Activated CD4-positive, alpha-beta T cell treated with anti-CD3 and anti-CD28 coated beads, Interleukin-2, Interleukin-4, amounts not matched to agents 100 ng/mL and 50 ng/mL, durations not matched to agents 16 hours and 8 hours (primary cell): ENCODE measurements around the gene MBOAT1.
"Not testable (repeated sequence)": the region's sequence is repeated elsewhere in the genome, so short reads cannot be mapped to it uniquely, and the experiment has no call there.

Experiments
- DNase-seq: peaks from one replicate; pipeline ENCODE4 v3.0.0-alpha.2; 2020; ENCODE audit warnings: low spot score

Gene MBOAT1

DNA sequence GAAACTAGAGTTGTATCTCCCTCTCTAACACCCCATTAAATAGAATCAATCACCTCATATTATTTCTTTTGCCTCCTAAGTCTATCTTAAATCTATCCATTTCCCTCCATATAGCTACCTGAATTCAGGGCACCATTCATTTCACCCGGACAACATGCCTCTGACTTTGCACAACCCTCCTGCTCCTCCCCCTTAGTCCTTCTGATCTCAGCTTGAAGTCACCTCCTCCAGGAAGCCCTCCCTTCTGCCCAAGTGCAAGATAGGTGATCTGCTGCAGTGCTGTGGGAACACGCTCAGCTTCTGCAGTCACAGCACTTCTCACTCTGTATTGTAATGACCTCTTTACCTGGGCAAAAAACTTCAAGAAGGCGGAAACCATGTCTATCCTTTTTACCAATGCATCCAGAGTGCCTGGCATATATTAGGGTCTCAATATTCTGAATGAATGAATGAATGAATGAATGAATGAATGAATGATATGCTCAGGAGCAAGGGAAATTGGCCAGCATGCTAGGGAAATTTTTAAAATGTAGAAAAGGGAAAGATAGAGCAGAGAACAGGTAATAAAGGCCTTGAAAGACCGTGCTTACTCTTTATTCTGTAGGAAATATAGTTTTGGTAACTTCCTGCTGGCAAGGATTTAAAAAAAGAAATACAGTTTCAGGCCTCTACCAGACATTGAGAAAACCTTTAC, 41.7 kb downstream of the MBOAT1 start:
- DNase-seq: no peak

DNA sequence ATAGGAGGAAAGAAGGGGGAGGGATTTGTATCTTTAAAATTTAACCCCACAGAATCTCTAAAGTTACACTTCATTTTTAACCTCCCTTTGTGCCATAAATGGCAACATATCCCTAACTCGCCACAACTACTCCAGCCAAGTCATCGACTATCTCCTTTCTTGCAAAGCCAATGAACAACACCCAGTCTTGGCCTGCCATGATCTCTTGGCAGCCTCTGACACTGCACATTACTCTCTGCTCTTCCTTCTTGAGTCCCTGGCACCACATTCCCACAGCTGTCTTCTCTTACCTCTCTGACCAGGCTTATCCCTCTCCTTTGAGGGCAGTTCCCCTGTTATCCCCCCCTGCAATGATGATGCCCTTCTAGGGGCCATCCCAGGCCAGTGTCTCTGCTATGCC, 42.5 kb downstream of the MBOAT1 start:
- DNase-seq: no peak

DNA sequence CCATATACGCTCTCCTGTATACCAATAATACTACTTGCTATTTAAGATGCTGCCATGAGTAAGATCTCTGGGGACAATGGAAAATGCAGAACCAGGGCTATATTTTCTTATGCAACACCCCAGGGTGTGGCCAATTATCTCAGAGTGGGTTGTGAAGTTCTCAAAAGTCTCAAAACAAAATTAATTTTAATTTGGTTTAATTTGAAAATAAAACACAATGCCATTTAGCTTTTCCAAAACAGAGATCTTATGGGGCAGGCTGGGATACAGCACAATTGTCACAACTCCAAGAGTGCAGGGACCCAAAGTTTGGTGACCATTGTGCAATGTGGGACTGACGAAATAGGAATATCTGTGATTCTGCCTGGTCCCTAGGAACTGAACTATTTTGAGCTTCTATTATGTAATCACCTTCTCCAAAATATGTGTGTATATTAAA, 43.1 kb downstream of the MBOAT1 start:
- no peak for DNase-seq

DNA sequence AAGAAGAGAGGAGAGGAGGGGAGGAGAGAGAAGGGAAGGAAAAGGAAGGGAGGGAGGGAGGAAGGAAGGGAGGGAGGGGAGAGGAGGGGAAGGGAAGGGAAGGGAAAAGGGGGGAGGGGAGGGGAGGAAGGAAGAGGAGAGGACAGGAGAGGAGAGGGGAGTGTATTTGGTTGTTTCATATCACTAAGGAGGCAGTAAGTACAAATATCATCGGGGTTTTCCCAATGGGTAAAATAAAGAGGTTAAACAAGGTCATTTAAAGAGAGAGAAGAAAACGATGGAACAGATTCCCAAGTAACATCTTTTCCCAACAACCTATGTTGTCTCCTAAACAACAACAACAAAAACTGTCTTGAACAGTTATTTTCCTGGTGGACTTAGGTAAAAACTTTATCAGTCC, 43.6 kb downstream of the MBOAT1 start:
- no peak for DNase-seq

DNA sequence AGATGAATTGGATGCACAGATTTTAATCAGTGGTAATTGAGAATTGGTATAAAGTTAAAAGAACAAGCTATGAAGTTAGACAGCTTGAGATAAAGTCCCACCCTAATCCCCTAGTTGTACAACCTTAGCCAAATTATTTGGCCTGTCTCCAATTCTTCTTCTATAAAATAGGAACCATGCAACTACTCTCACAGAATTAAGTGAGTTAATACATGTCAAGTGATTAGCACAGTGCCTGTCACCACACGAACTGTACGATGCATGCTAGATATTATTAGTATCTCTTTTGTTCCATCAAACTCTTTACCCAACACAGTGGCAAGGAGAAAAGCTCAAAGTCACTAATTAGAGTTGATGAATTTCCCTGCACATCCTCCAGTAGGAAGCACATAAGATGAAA, 44.7 kb downstream of the MBOAT1 start:
- DNase-seq: no peak

DNA sequence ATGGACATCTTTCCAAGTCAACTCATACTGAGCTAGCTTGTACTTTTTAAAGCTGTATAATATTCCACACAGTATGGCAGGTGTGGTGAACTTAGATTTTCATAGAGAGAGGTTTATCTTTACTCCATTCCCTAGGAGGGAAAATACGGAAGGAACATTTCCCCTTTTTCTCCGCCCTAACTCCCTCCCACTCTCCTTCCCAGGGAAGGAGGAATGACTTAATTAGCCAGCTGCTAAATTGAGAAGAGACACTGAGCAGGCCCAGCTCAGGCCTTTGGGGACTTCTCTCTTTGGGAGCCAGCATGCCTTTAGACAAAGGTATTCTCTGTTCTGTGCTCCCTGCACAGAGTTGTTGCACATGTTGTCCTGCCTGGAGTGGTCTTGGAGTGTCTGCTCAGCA, 46.1 kb downstream of the MBOAT1 start:
- no peak for DNase-seq

DNA sequence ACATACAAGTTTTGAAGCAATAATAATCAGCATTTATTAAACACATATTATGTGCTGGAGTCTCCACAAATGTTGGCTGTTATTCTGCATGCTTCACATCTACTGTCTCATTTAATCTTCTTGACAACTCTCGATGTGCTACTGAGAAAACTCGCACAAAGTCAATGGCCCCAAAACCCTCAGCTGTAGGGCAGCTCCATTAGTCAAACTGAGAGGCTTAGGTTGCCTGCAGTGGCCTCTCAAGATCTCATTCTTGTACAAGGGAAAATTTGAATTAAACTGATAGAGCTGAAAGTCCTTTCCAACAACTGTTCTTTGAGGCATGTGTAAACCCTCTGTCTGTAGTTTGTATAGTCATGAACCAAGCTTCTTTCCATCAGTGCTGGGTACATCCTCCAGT, 49.8 kb downstream of the MBOAT1 start:
- no peak for DNase-seq

DNA sequence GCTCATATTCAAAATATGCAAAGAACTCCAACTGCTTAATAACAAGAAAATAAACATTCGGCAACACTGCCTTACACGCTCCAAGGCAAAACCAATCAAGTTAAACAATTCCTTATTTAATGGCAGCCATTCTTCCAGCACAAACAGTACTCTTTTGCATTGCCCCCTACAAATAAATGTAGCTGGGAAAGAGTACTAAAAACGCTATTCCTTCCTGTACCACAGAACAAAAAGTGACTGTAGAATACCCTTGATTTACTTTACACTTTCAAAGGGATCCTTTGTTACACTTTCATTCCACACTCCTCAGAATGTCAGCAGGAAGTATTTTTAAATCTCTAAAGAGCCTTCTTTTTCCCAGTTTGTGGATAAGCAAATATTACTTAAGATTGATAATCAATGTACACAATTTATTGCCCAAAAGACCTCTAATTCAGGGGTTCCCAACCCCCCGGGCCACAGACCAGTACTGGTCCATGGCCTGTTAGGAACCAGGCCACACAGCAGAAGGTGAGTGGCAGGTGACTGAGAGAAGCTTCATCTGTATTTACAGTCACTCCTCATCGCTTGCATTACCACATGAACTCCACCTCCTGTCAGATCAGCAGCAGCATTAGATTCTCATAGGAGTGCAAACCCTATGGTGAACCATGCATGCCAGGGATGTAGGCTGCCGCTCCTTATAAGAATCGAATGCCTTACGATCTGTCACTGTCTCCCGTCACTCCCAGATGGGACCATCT, 51.6 kb downstream of the MBOAT1 start:
- no peak for DNase-seq

DNA sequence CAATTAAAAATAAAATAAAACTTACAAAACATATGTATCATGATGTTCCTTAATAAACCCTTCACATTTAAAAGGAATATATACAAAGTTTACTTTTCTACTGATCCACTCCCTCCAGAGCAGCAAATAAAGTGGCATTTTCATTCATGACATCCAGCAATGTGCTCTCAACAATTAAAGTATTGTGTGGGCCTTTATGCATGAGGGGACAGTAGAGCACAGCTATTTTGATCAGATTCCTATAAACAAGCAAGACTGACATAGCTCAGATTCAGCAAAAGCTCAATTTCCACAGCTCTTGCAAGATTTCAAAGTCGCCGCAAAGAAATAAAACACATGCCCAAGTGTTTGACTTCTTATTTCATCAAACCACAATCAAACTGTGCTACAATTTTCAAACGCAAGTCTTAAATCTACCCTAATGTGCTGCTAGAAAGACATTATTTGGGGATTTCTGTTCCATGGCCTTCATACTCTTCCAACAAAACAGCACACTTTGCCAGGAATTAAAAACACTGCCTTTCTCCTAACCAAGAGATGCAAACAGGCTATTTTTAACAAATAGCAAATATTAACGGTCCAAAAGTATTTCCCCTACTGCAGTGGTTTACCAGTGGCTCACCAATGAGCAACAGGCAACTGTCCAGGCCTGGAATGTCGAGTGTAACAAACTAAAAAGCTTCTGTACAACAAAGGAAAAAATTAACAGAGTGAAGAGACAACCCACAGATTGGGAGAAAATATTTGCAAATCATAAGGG, 52.3 kb downstream of the MBOAT1 start:
- no peak for DNase-seq

DNA sequence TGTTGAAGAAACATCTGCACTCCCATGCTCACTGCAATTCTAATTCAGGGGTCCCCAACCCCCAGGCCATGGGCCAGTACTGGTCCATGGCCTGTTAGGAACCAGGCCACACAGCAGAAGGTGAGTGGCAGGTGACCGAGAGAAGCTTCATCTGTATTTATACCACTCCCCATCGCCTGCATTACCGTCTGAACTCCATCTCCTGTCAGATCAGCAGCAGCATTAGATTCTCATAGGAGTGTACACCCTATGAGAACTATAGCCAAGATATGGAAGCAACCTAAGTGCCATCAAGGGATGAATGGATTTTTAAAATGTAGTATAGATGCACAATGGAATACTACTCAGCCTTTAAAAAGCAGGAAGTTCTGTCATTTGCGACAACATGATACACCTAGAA, 53.2 kb downstream of the MBOAT1 start:
- DNase-seq: no peak

DNA sequence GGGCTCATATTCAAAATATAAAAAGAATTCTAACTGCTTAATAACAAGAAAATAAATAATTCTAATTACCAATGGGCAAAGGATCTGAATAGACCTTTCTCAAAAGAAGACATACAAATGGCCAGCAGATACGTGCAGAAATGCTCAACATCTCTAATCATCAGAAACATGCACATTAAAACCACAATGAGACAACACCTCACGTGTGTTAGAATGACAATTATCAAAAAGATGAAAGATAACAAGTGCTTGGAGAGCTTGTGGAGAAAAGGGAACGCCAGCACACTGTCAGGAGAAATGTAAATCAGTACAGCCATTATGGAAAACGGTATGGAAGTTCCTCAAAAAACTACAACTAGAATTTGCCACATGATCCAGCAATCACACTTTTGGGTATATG, 53.6 kb downstream of the MBOAT1 start:
- DNase-seq: no peak

DNA sequence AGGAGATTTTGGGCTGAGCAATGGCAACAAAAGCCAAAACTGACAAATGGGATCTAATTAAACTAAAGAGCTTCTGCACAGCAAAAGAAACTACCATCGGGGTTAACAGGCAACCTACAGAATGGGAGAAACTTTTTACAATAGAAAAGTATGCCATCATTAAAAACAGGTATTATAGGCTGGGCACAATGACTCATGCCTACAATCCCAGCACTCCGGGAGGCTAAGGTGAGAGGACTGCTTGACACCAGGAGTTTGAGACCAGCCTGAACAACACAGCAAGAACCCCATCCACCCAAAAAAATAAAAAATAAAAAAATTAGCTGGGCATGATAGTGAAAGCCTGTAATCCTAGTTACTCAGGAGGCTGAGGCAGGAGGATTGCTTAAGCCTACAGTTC, 55.4 kb downstream of the MBOAT1 start:
- DNase-seq: no peak

DNA sequence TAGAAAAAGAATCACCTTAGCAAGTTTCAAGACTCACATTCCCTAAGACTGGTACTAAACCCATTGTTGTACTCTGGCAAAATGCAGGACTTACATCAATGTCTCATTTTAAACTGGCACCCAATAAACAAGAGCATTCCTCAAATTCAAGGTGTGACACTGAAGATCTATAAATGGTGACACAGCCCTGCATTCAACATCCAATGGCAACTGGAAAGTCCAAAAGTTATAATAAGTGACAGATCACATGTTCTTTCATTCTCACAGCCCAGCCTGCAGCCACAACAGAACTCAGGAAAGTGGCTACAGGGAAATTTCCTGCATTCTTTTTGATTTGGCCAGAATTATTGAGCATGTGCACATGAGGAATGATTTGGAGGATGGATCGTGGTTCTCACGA, 57.5 kb downstream of the MBOAT1 start:
- DNase-seq: no peak

DNA sequence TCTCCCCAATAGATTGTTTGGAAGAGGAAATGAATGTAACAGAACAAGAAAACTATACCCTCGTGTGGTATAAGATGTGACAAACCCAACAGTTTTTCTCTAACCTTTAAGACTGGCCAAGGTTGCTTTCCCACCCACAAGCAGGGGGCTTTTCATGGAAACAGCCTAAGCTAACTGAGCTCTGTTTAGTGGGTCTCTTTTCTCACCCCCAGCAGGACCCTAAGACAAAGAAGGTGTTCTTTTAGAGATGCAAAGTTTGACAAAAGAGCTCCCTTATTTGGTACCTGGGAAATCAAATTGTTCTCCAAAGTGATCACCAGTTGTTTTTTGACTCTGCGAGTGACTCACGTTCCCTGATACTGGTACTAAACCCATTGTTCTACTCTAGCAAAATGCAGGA, 59.1 kb downstream of the MBOAT1 start:
- DNase-seq: no peak

DNA sequence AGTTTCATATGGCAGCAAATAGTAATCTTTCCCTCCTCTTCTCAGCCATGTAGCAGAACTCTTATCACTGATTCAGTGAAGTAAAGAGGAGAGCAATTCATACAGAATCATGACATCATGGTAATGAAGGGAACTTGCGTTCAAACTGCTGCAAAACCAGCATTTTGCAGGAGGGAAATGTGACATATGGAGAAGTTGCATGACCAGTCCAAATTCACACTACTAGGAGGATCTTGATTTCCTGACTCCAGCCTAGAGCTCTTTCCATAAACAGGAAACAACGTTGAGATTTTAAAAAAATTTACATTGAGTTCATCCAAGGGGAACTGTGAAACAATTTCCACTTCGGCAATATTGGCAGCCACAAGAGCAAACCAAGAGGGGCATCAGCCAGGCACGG, 63.8 kb downstream of the MBOAT1 start:
- no peak for DNase-seq

DNA sequence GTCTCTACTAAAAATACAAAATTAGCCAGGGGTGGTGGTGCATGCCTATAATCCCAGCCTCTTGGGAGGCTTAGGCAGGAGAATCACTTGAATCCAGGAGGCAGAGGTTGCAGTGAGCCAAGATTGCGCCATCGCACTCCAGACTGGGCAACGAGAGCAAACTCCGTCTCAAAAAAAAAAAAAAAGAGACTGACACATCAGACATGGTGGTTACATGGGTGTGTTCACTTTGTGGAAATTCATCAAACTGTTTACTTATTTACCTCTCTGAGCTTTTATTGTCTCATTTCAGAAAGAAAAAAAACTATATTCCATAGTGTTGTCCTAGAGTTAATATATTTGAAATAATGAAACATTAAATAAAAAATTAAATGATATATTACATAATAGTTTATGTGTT, 64.8 kb downstream of the MBOAT1 start:
- no peak for DNase-seq

DNA sequence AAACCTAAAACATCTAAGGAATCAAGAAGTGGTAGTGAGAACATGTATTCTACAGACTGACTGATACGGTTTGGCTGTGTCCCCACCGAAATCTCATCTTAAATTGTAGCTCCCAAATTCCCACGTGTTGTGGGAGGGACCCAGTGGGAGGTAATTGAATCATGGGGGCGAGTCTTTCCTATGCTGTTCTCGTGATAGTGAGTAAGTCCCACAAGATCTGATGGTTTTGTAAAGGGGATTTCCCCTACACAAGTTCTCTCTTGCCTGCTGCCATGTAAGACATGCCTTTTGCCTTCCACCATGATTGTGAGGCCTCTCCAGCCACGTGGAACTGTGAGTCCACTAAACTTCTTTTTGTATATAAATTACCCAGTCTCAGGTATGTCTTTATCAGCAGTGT, 65.4 kb downstream of the MBOAT1 start:
- DNase-seq: not testable (repeated sequence)

DNA sequence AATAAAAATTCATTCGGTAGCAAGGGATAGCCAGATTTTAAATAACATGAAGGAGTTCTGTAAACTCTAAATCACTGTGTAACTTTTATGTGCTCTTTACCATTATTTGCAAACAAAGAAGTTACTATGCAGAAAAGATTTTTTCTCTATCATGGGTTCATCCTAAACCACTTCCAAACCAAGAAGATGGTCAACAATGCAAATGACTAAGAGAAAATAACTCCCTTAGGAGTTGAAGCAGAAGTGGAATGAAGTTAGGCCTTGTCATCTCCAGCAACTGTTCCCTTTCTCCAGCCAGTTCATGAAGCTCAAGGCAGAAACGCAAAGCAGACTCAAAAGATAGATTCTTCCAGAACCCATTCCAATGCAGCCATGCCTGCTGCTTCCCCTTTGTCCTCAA, 66.0 kb downstream of the MBOAT1 start:
- DNase-seq: no peak

DNA sequence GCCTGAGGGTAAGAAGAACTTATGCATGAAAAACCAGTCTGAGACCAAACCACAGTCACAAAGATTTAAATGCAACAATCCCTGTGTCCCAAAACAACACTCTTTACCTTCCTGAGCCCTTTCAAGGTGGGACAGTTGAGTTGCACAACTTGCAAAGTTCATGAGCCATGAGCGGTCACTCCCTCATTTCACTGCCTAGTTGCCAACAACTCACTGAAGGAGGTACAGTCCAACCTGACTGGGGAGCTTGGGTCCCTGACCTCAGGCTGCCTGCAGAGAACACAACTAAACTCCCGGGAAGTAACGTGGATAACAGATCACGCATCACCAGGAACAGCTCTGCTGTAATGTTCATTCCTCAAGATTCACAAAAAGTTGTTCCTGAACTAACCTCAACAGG, 69.4 kb downstream of the MBOAT1 start:
- DNase-seq: no peak

DNA sequence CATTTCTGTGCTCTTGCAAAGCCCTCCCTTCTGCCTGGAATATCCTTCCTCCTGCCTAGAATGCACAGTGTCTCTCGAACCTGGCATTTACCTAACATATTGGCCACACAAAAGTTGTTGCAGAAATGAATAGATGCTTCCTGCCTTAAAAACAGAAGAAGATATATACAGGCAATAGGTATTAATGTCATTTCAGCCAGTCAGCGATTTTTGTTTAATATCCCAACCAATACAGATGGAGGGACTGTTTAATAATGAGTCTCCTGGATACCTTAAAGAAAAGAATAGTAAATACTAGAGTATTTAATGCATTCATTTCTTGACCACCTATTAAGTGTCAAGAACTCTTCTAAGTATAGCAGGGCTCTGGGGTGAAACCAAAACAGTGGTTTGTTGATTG, 70.3 kb downstream of the MBOAT1 start:
- DNase-seq: no peak

DNA sequence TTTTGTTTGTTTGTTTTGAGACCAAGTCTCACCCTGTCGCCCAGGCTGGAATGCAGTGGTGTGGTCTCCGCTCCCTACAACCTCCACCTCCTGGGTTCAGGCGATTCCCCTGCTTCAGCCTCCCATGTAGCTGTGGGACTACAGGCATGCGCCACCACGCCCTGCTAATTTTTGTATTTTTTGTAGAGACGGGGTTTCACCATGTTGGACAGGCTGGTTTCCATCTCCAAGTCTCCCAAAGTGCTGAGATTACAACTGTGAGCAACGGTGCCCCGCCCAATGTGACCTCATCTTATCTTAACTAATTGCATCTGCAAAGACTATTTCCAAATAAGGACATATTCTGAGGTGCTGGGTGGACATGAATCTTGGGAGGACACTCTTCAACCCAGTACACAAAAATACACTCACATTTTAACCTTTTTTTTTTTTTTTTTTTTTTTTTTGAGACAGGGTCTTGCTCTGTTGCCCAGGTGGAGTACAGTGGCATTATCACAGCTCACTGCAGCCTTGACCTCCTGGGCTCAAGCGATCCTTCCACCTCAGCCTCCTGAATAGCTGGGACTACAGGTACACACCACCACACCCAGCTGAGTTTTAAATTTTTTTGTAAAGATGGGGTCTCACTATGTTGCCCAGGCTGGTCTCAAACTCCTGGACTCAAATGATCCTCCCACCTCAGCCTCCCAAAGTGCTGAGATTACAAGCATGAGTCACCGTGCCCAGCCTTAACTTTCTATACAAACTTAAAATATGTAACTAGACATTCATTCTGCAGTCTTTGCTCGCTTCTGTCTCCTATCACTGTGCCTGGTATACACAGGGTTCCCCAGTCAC, 72.9 kb downstream of the MBOAT1 start:
- DNase-seq: not testable (repeated sequence)

DNA sequence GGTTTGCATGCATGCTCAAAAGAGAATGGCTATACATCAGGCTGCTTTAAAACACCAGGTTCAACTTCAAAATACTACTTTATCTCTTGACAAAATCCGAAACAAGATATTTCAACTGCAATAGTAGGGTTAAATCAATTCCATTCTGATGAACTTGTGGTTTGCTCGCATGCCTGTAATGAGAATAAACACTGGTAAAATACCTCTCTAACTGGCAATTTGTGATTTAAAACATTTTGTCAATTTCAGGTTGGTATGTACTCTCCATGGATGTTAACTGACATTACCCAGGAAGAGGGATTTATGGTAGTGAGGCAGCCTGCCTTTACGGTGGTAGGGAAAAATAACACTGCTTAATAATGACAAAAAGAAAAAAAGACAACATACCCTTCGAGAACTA, 74.4 kb downstream of the MBOAT1 start:
- DNase-seq: no peak
